Measurements from ENCODE around the gene POLR1C.

The POLR1C gene

GRCh38 chr6:43511824-43512415 lies 5.0 kb upstream of the POLR1C start:
- TF ChIP-seq GATA3 (IDR thresholded peaks at IDR 0.05; ENCODE audit: low read depth, low read length): no peak
- TF ChIP-seq GATA2 (IDR thresholded peaks at IDR 0.05; ENCODE audit: low read depth, low read length): no peak

DNA sequence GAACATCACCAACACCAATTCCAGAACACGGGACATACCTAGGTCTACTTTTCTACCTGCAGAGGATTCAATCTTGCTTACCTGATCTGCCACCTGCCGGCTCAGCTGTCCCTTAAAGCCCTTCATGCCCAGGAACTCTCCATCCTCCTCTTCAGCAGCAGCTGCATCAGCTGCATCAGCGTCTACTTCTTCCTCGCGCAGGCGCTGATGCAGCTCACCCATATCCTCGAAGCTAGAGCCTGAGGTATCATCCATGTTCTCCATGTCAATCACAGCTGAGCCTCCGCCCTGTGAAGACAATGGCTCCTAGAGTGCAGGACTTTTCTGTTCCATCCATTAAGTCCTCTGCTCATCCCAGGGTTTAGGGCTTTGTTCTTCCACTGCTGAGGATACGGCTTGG lies 1.1 kb upstream of the POLR1C start:
- TF ChIP-seq GATA2 (IDR thresholded peaks at IDR 0.05; ENCODE audit: low read depth, low read length) (no peak), GATA3 (IDR thresholded peaks at IDR 0.05; ENCODE audit: low read depth, low read length) (no peak)

DNA sequence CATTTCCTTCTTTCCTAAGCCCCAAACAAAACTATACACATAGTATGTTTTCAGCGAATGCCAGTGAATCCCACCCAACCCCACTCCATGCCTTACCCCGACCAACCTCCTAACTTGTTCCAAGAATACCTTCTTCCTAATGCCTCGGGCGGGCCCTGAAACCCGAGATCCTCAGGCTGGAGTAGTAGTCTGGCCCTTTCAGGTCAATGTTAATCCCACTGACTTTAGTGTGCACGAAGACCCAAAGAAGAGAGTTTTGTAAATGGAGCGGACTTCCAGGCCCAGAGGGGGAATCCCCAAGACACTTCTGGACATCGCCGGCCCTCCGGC lies 557 bp upstream of the POLR1C start:
- TF ChIP-seq GATA2 (IDR thresholded peaks at IDR 0.05; ENCODE audit: low read depth, low read length) (no peak), GATA3 (IDR thresholded peaks at IDR 0.05; ENCODE audit: low read depth, low read length) (no peak)

DNA sequence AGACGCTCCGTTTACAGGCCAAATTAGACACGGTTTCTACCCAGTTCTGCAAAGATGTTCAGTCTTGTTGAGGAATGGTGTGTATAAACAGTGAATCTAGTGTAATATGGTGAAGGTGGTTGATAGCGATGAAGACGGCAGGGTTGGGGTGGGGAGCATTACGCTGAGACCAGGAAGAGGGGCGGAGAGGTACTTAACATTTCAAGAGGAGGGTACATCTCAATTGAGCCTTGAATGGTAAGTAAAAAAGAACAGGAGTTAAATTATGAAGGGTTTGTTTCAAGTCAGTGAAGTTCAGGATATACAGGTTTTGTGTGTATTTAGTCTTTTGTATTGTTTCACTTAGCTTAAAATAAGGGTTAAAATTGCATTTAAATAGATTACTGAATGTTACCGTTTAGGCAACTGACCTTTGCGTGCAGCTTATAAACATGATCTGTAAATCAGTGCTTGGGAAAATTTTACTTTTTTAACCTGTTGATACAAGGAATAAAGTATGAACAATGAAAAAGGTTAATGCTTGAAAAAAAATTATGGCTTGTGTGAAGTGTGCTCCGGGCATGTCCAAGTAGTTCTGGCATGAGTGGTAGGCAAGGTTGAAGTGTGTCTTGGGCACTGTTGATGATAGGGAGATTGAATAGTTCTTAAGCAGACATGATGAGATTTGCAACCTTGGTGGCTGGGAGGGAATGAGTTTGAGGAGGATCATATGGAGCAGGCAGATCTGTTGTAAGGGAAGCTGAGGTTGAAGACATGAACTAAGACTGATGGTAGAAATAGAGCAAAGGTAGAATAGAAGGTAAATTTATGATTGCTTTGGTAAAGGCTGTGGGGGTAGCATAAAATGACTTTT lies 842 bp downstream of the POLR1C start:
- TF ChIP-seq GATA3 (IDR thresholded peaks at IDR 0.05; ENCODE audit: low read depth, low read length): no peak
- TF ChIP-seq GATA2 (IDR thresholded peaks at IDR 0.05; ENCODE audit: low read depth, low read length): no peak

- no peak for TF ChIP-seq GATA3 (IDR thresholded peaks at IDR 0.05; ENCODE audit: low read depth, low read length)
- TF ChIP-seq GATA2 (IDR thresholded peaks at IDR 0.05; ENCODE audit: low read depth, low read length): no peak
Measured at GRCh38 chr6:43520097-43520496, 3.2 kb downstream of the POLR1C start.

DNA sequence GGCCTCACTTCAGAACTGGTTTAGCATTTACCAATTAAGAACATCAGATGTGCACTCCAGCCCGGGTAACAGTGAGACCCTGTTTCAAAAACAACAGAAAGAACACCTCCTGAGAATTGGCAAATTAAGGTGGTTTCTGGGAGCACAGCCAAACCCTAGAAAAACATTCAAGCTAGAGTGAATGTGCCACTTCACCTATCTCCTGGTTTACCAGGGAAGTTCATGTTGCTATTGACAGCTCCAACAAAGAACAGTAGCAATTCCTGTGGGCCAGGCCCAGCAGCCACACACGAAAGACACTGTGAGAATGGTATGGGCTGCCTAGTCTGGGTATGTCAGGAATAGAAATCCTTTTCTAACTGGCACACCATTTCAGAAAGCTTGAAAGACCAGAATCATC lies 4.9 kb downstream of the POLR1C start:
- TF ChIP-seq GATA2 (IDR thresholded peaks at IDR 0.05; ENCODE audit: low read depth, low read length): no peak
- TF ChIP-seq GATA3 (IDR thresholded peaks at IDR 0.05; ENCODE audit: low read depth, low read length): no peak

DNA sequence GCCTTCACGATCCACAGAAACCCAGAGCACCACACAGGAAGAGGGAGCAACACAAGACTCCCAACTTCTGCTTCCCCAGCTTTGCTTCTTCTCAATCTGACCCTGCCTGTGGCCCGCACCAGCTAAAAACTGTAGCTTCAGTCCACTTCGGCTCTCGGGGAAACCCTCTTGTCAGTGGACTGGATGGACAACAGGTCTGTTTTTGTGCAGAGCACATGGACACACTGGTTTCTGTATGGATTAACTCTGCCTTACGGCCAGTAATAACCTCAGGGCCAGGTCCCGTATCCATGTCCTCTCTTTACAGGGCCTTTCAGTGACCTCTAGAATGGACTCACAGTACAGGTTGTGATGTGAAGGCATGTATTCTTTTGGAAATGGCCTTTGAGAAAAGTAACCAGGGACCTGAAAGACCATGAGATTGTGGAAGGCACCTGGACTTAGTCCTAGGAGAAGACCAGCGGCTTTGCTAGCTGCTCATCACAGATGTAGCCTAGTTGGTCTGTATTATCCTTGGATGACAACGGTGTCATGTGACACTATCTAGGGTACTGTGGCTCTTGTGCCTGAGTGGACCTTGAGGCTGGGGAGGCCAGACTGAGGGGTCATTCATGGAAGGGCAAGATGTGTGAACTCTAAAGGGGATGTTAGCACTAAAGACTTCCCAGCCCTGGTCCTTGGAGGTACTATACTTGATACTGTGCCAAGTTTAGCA lies 5.8 kb downstream of the POLR1C start:
- no peak for TF ChIP-seq GATA3 (IDR thresholded peaks at IDR 0.05; ENCODE audit: low read depth, low read length)
- TF ChIP-seq GATA2 (IDR thresholded peaks at IDR 0.05; ENCODE audit: low read depth, low read length): no peak

DNA sequence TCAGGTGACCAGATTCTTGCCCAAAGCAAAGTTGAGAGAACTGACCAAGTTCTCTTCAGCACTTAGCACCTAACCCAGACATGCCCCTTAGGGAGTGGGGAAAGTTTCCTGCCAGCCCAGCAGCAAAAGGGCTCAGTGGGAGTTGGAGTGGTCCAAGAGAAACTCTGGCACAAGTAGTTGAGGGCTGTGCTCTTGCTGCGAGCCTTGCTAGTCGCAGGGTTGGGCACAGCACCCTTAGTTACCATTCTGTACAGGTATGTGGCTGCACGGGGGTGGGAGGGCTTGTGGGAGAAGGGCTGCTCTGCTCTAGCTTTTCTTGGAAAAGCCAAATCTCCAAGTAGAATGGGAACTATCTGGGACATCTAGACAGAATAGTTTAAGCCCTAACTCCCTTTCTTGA lies 6.4 kb downstream of the POLR1C start:
- no peak for TF ChIP-seq GATA2 (IDR thresholded peaks at IDR 0.05; ENCODE audit: low read depth, low read length)
- no peak for TF ChIP-seq GATA3 (IDR thresholded peaks at IDR 0.05; ENCODE audit: low read depth, low read length)

- TF ChIP-seq GATA2 (IDR thresholded peaks at IDR 0.05; ENCODE audit: low read depth, low read length): no peak
- TF ChIP-seq GATA3 (IDR thresholded peaks at IDR 0.05; ENCODE audit: low read depth, low read length): no peak
Measured at GRCh38 chr6:43524483-43524961, 7.6 kb downstream of the POLR1C start.

DNA sequence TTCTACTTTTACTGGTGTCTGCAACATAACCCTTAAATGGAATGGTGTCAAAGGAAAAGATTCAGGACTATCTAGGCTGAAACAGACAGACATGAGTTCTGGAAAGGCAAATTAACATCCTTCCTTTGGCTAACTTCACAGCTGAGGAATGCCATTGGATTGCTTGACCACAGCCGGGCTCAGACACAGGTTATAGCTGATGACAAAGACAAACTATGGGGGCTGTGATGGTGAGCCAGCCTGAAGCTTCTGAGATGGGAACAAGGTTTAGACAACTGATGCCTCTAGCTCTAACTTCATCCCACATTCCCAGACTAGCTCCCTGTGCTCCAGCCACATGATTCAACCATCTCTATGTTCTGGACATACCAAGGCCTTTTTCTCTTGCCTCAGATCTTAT lies 15.3 kb downstream of the POLR1C start:
- TF ChIP-seq GATA2 (IDR thresholded peaks at IDR 0.05; ENCODE audit: low read depth, low read length) (no peak), GATA3 (IDR thresholded peaks at IDR 0.05; ENCODE audit: low read depth, low read length) (no peak)

- TF ChIP-seq GATA2 (IDR thresholded peaks at IDR 0.05; ENCODE audit: low read depth, low read length) (no peak), GATA3 (IDR thresholded peaks at IDR 0.05; ENCODE audit: low read depth, low read length) (no peak)
Measured at GRCh38 chr6:43540507-43540906, 23.6 kb downstream of the POLR1C start.

DNA sequence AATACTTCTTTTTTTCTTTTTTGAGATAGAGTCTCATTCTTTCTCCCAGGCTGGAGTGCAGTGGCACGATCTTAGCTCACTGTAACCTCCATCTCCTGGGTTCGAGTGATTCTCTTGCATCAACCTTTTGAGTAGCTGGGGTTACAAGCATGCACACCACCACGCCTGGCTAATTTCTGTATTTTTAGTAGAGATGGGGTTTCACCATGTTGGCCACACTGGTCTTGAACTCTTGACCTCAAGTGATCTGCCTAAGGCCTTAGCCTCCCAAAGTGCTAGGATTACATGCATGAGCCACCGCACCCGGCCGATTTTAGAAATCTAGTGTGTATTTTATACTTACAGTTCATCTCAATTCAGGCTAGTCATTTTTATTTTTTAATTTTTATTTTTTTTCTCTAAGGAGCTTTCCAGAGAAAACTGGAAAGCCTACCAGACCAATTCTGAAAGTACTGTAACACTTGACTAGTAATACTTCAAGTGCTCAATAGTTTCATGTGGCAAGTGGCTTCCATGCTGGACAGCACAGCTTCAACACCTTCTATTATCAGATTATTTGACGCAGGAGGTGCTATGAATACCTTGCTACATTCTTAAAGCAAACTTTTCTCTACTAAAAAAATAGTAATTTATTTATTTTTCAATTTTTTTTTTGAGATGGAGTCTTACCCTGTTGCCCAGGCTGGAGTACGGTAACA lies 25.0 kb downstream of the POLR1C start:
- TF ChIP-seq GATA3 (IDR thresholded peaks at IDR 0.05; ENCODE audit: low read depth, low read length) (no peak), GATA2 (IDR thresholded peaks at IDR 0.05; ENCODE audit: low read depth, low read length) (no peak)

GRCh38 chr6:43544461-43544860 lies 27.6 kb downstream of the POLR1C start:
- TF ChIP-seq GATA2 (IDR thresholded peaks at IDR 0.05; ENCODE audit: low read depth, low read length) (no peak), GATA3 (IDR thresholded peaks at IDR 0.05; ENCODE audit: low read depth, low read length) (no peak)

GRCh38 chr6:43547222-43547621 lies 30.3 kb downstream of the POLR1C start:
- TF ChIP-seq GATA2 (IDR thresholded peaks at IDR 0.05; ENCODE audit: low read depth, low read length) (no peak), GATA3 (IDR thresholded peaks at IDR 0.05; ENCODE audit: low read depth, low read length) (no peak)
